ENCODE data around the gene STYXL1.
"Not testable (repeated sequence)": the region's sequence is repeated elsewhere in the genome, so short reads cannot be mapped to it uniquely, and the experiment has no call there.

The STYXL1 gene

GRCh38 chr7:76029682-76030081 lies 18.1 kb downstream of the STYXL1 start:
- DNase-seq (ENCODE audit: low spot score) = not testable (repeated sequence)

GRCh38 chr7:76023002-76023401 lies 24.8 kb downstream of the STYXL1 start:
- DNase-seq (ENCODE audit: low spot score) = no peak

- no peak for DNase-seq (ENCODE audit: low spot score)
Measured at GRCh38 chr7:76022026-76022780, 25.6 kb downstream of the STYXL1 start.

GRCh38 chr7:76020031-76020714 lies 27.6 kb downstream of the STYXL1 start:
- DNase-seq (ENCODE audit: low spot score) = peak; percentile 83

GRCh38 chr7:76018520-76018919 lies 29.3 kb downstream of the STYXL1 start:
- DNase-seq (ENCODE audit: low spot score) = not testable (repeated sequence)

- no peak for DNase-seq (ENCODE audit: low spot score)
Measured at GRCh38 chr7:76016191-76016947, 31.4 kb downstream of the STYXL1 start.

- DNase-seq (ENCODE audit: low spot score) = no peak
Measured at GRCh38 chr7:76011442-76011861, 36.3 kb downstream of the STYXL1 start.

- no peak for DNase-seq (ENCODE audit: low spot score)
Measured at GRCh38 chr7:76009672-76010600, 37.9 kb downstream of the STYXL1 start.

GRCh38 chr7:76008156-76008687 lies 39.6 kb downstream of the STYXL1 start:
- DNase-seq (ENCODE audit: low spot score) = no peak

GRCh38 chr7:76005004-76005403 lies 42.8 kb downstream of the STYXL1 start:
- DNase-seq (ENCODE audit: low spot score) = not testable (repeated sequence)

- no peak for DNase-seq (ENCODE audit: low spot score)
Measured at GRCh38 chr7:76003351-76003750, 44.4 kb downstream of the STYXL1 start.

GRCh38 chr7:76002822-76003221 lies 45.0 kb downstream of the STYXL1 start:
- DNase-seq (ENCODE audit: low spot score) = no peak

GRCh38 chr7:76002139-76002538 lies 45.7 kb downstream of the STYXL1 start:
- no peak for DNase-seq (ENCODE audit: low spot score)

GRCh38 chr7:76000566-76000965 lies 47.2 kb downstream of the STYXL1 start:
- no peak for DNase-seq (ENCODE audit: low spot score)

GRCh38 chr7:75998038-75998437 lies 49.8 kb downstream of the STYXL1 start:
- no peak for DNase-seq (ENCODE audit: low spot score)

- no peak for DNase-seq (ENCODE audit: low spot score)
Measured at GRCh38 chr7:75996476-75996875, 51.3 kb downstream of the STYXL1 start.

- DNase-seq (ENCODE audit: low spot score) = no peak
Measured at GRCh38 chr7:75995996-75996395, 51.8 kb downstream of the STYXL1 start.

GRCh38 chr7:75995052-75995471 lies 52.7 kb downstream of the STYXL1 start:
- DNase-seq (ENCODE audit: low spot score) = no peak

- DNase-seq (ENCODE audit: low spot score) = peak; percentile 89
Measured at GRCh38 chr7:75994388-75995051, 53.3 kb downstream of the STYXL1 start, which contains the start of gene TMEM120A. Gene TMEM120A (minus strand): TSS chr7:75994595. CDS start chr7:75994570, 25 bp downstream.

- no peak for DNase-seq (ENCODE audit: low spot score)
Measured at GRCh38 chr7:75993689-75994387, 54.0 kb downstream of the STYXL1 start.

All from hematopoietic multipotent progenitor cell treated with erythropoietin and hydrocortisone succinate and interleukin-3 and kit ligand, for 17 days (in vitro differentiated cells).